CD4-positive, alpha-beta memory T cell (primary cell): ENCODE results near the gene DNAJC7. TPM values are rescaled to one million over a fixed set of nuclear protein-coding genes. Genes with fewer than 3 reads are reported as not detected.

Experiments
- CTCF ChIA-PET: fragments of 350-600 bp; sonication (Branson Sonifier 250); formaldehyde crosslinking; loops from one replicate; lab custom pipeline; 2021; ENCODE audit warnings: inconsistent platforms; ENCODE audit not compliant: partially characterized antibody; lab: Charles Lee
- POLR2A ChIA-PET: fragments of 350-600 bp; sonication (Branson Sonifier 250); formaldehyde crosslinking; loops from one replicate; lab custom pipeline; 2021; ENCODE audit not compliant: partially characterized antibody; lab: Charles Lee
- DNase-seq, 5 donors: peaks; one replicate each; pipeline versions ENCODE4 v3.0.0 to v3.0.0-alpha.2; 2020 to 2022; ENCODE audit warnings: mixed read lengths in 1 of 5
- H3K27ac ChIP-seq: one replicate; pipeline ENCODE4 v1.7.0; 2013; ENCODE audit warnings: low read depth, low read length
- H3K27me3 ChIP-seq: 2 replicates; pipeline ENCODE4 v1.7.0; 2013; ENCODE audit warnings: mild to moderate bottlenecking, low read length, moderate library complexity; ENCODE audit not compliant: insufficient read depth
- H3K36me3 ChIP-seq: 2 replicates; pipeline ENCODE4 v1.7.0; 2013; ENCODE audit warnings: mild to moderate bottlenecking, low read length, moderate library complexity; ENCODE audit not compliant: insufficient read depth
- H3K4me1 ChIP-seq: 2 replicates; pipeline ENCODE4 v1.7.0; 2013; ENCODE audit warnings: mild to moderate bottlenecking, low read length, moderate library complexity; ENCODE audit not compliant: insufficient read depth
- H3K4me3 ChIP-seq, 2 donors: one replicate each; pipeline ENCODE4 v1.7.0; 2013; ENCODE audit warnings: low read length in 2 of 2, mild to moderate bottlenecking in 1 of 2
- H3K9me3 ChIP-seq, 2 donors: one replicate each; pipeline ENCODE4 v1.7.0; 2013; ENCODE audit warnings: low read length in 2 of 2, control low read depth in 1 of 2; ENCODE audit not compliant: control insufficient read depth in 1 of 2
- H3K27ac Mint-ChIP-seq, 7 donors: one replicate each; pipeline ENCODE4 v1.8.0; 2020 to 2021; ENCODE audit warnings: mixed read lengths in 7 of 7, mild to moderate bottlenecking in 6 of 7, inconsistent platforms in 3 of 7, moderate library complexity in 3 of 7
- H3K27me3 Mint-ChIP-seq, 2 donors: one replicate each; pipeline ENCODE4 v1.8.0; 2020 to 2021; ENCODE audit warnings: mixed read lengths in 2 of 2
- H3K36me3 Mint-ChIP-seq, 2 donors: one replicate each; pipeline ENCODE4 v1.8.0; 2020 to 2021; ENCODE audit warnings: mixed read lengths in 2 of 2, inconsistent platforms in 1 of 2, mild to moderate bottlenecking in 1 of 2
- H3K4me1 Mint-ChIP-seq, 4 donors: one replicate each; pipeline ENCODE4 v1.8.0; 2020 to 2021; ENCODE audit warnings: mixed read lengths in 4 of 4, mild to moderate bottlenecking in 1 of 4
- H3K4me3 Mint-ChIP-seq, 8 donors: one replicate each; pipeline ENCODE4 v1.8.0; 2020 to 2021; ENCODE audit warnings: mixed read lengths in 8 of 8, mild to moderate bottlenecking in 7 of 8, moderate library complexity in 6 of 8, inconsistent platforms in 3 of 8
- H3K9me3 Mint-ChIP-seq, 8 donors: one replicate each; pipeline ENCODE4 v1.8.0; 2020 to 2021; ENCODE audit warnings: mixed read lengths in 8 of 8, mild to moderate bottlenecking in 5 of 8, inconsistent platforms in 3 of 8, moderate library complexity in 1 of 8
- intact Hi-C: fragments of 100-400 bp; cut with micrococcal nuclease; formaldehyde crosslinking; loops from one replicate; pipeline ENCODE4 v1.15.1; 2023
- polyA plus RNA-seq, 2 donors: library from polyadenylated mRNA; unstranded; fragments of 300-500 nt; fragmentation: Illumina TruSeq; gene quantifications; one replicate each; pipeline ENCODE4 v1.2.3, GENCODE V29; 2021
- total RNA-seq, 2 experiments: library from RNA; stranded (reverse); gene quantifications; one replicate each; pipeline ENCODE4 v1.2.3, GENCODE V29; 2021

The DNAJC7 gene
- total and polyA plus RNA-seq, 4 experiments from 2014 or later, result 45.2 to 112 (median 86.7) TPM

DNA sequence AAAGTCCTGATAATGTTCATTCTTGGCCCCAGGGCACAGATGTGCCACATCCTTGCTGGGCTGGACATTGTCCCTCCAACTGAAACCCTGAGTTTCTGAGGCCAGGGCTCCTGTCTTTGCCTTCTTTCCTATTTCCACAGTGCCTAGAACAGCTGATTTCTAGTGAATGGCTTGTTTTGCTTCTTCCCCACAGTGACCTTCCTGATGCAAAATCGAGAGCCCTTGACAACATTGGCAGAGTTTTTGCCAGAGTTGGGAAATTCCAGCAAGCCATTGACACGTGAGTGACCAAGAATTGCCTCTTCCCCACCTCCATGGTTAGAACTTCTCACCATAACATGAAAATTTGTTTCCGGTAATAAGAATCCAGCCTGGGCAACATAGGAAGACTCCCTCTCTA lies 72.3 kb downstream of the DNAJC7 start:
- no peaks in the 10 kb centered on the region for H3K4me1 Mint-ChIP-seq
- H3K4me3 Mint-ChIP-seq, result no peak overlapping the region
- H3K36me3 ChIP-seq, result no peaks in the 10 kb centered on the region
- POLR2A ChIA-PET, result no interaction called here
- H3K27me3 ChIP-seq, result no peaks in the 10 kb centered on the region
- H3K27me3 Mint-ChIP-seq, result no peaks in the 10 kb centered on the region
- DNase-seq, result no peak
- H3K9me3 Mint-ChIP-seq, result no peaks in the 10 kb centered on the region
- H3K4me1 ChIP-seq, result no peaks in the 10 kb centered on the region
- peak overlapping the region in 1 of 7 donors; percentile 48 for H3K27ac Mint-ChIP-seq
- CTCF ChIA-PET, result interaction anchor here (0.6 kb wide), 1 partner anchor 16 kb away, joined by 4 read pairs; no protein-coding TSS in a partner anchor
- no peak overlapping the region for H3K27ac ChIP-seq
- no peak overlapping the region for H3K4me3 ChIP-seq
- H3K9me3 ChIP-seq, result no peaks in the 10 kb centered on the region
- H3K36me3 Mint-ChIP-seq, result no peaks in the 10 kb centered on the region
- intact Hi-C loops, result no loop called here

DNA sequence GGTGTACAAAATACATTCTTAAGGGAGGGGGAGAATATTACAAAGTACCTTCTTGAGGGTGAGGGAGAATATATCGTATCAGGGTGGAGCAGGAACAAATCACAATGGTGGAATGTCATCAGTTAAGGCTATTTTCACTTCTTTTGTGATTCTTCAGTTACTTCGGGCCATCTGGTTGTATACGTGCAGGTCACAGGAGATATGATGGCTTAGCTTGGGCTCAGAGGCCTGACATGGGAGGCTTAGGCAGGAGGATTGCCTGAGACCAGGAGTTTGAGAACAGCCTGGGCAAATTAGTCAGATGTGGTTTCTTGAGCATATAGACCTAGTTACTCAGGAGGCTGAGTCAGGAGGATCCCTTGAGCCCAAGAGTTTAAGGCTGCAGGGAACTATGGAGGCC lies 73.7 kb downstream of the DNAJC7 start:
- ChIA-PET POLR2A (no interaction called here), CTCF (no interaction called here)
- no peaks in the 10 kb centered on the region for H3K36me3 ChIP-seq
- H3K27ac ChIP-seq, result no peak overlapping the region
- H3K4me1 ChIP-seq, result no peaks in the 10 kb centered on the region
- no peaks in the 10 kb centered on the region for H3K4me1 Mint-ChIP-seq
- intact Hi-C loops, result no loop called here
- H3K27ac Mint-ChIP-seq, result no peak overlapping the region
- H3K27me3 Mint-ChIP-seq, result no peaks in the 10 kb centered on the region
- no peaks in the 10 kb centered on the region for H3K9me3 Mint-ChIP-seq
- no peak overlapping the region for H3K4me3 Mint-ChIP-seq
- no peaks in the 10 kb centered on the region for H3K9me3 ChIP-seq
- no peaks in the 10 kb centered on the region for H3K27me3 ChIP-seq
- H3K4me3 ChIP-seq, result no peak overlapping the region
- DNase-seq, result no peak
- H3K36me3 Mint-ChIP-seq, result no peaks in the 10 kb centered on the region

DNA sequence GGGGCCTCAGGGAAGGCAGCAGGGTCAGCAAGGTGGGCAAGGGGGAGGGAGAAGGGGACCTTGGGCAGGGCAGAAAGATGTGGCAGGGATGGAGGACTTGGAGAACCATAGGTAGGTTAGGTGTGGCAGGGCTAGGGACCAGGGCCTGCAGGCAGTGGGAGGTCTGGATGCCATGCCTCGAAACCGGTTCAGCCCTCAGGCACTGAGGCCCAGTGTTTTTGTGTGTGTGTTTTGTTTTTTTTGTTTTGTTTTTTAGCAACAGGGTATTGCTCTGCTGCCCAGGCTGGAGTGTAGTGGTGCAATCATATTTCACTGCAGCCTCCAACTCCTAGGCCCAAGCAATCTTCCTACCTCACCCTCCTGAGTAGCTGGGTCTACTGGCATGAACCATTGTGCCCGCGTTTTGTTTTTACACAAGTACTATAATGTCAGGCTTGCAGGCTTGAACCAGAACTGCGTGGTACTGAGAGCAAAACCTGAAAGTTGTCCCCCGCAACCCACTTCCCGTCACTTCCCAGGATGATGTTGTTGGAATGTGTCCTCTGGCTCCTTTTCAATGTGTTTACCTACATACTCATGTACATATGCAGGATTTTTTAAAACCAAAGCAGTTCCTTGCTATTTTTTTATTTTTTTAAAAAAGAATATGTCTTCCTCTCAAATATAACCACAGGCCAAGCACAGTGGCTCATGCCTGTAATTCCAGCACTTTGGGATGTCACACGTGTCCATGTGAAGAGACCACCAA lies 74.4 kb downstream of the DNAJC7 start:
- ChIA-PET POLR2A (no interaction called here), CTCF (no interaction called here)
- H3K36me3 ChIP-seq, result no peaks in the 10 kb centered on the region
- Mint-ChIP-seq H3K4me1 (no peaks in the 10 kb centered on the region), H3K9me3 (no peaks in the 10 kb centered on the region), H3K27me3 (no peaks in the 10 kb centered on the region), H3K4me3 (no peak overlapping the region), H3K36me3 (no peaks in the 10 kb centered on the region), H3K27ac (no peak overlapping the region)
- no peak overlapping the region for H3K4me3 ChIP-seq
- H3K4me1 ChIP-seq, result no peaks in the 10 kb centered on the region
- no peaks in the 10 kb centered on the region for H3K27me3 ChIP-seq
- no peak overlapping the region for H3K27ac ChIP-seq
- intact Hi-C loops, result no loop called here
- no peaks in the 10 kb centered on the region for H3K9me3 ChIP-seq
- DNase-seq, result no peak

DNA sequence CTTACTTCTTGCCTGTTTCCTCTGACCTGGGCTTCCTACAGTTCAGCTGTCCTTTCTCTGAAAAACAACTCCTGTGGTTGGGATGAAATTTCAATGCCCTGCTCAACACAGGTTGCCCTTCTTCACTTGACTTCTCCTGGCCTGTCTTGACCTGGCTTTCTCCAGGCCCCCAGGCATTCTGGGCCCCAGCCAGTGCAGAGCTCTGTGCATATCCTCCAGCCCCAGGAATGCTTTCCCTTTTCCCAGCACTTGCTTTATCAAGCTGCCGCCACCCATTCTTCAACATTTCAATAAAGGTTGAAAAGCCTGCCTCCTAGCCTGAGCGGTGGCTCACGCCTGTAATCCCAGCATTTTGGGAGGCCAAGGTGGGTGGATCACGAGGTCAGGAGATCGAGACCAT lies 76.1 kb downstream of the DNAJC7 start:
- H3K36me3 Mint-ChIP-seq, result no peaks in the 10 kb centered on the region
- H3K9me3 Mint-ChIP-seq, result no peaks in the 10 kb centered on the region
- H3K27ac ChIP-seq, result no peak overlapping the region
- H3K27me3 ChIP-seq, result no peaks in the 10 kb centered on the region
- no peak for DNase-seq
- intact Hi-C loops, result no loop called here
- H3K4me3 ChIP-seq, result no peak overlapping the region
- H3K27me3 Mint-ChIP-seq, result no peaks in the 10 kb centered on the region
- no peaks in the 10 kb centered on the region for H3K4me1 ChIP-seq
- CTCF ChIA-PET, result no interaction called here
- H3K4me3 Mint-ChIP-seq, result no peak overlapping the region
- no peaks in the 10 kb centered on the region for H3K4me1 Mint-ChIP-seq
- no peaks in the 10 kb centered on the region for H3K36me3 ChIP-seq
- POLR2A ChIA-PET, result no interaction called here
- H3K27ac Mint-ChIP-seq, result peak overlapping the region in 1 of 7 donors; percentile 52
- H3K9me3 ChIP-seq, result no peaks in the 10 kb centered on the region

DNA sequence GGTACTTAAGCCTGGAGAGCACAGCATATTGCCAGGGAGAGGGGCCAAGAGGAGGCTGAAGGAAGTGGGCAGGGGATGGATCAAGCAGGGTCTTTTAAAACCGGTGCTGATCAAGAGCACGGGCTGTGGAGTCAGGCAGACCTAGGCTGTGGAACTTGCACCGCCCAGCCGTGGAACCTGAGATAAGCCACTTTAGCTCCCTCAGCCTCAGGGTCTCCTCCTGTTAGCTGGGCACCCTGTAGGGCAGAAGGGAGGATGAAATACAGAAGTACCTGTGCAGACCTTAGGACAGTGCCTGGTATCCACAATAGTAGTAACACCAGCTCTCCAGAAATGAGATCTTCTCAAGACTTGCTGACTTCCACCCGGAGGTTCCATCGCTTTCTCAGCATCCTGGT lies 77.5 kb downstream of the DNAJC7 start:
- intact Hi-C loops, result no loop called here
- Mint-ChIP-seq H3K4me1 (no peaks in the 10 kb centered on the region), H3K9me3 (no peaks in the 10 kb centered on the region), H3K36me3 (no peaks in the 10 kb centered on the region), H3K27me3 (no peaks in the 10 kb centered on the region), H3K4me3 (no peak overlapping the region), H3K27ac (no peak overlapping the region)
- Histone ChIP-seq H3K36me3 (no peaks in the 10 kb centered on the region), H3K27me3 (no peaks in the 10 kb centered on the region), H3K4me1 (no peaks in the 10 kb centered on the region), H3K27ac (no peak overlapping the region), H3K9me3 (no peaks in the 10 kb centered on the region), H3K4me3 (no peak overlapping the region)
- ChIA-PET POLR2A (interaction anchor here (1.3 kb wide), 1 partner anchor 9 kb away, joined by 4 read pairs; the partner anchor contains the start of gene ODAD4), CTCF (no interaction called here)
- no peak for DNase-seq

DNA sequence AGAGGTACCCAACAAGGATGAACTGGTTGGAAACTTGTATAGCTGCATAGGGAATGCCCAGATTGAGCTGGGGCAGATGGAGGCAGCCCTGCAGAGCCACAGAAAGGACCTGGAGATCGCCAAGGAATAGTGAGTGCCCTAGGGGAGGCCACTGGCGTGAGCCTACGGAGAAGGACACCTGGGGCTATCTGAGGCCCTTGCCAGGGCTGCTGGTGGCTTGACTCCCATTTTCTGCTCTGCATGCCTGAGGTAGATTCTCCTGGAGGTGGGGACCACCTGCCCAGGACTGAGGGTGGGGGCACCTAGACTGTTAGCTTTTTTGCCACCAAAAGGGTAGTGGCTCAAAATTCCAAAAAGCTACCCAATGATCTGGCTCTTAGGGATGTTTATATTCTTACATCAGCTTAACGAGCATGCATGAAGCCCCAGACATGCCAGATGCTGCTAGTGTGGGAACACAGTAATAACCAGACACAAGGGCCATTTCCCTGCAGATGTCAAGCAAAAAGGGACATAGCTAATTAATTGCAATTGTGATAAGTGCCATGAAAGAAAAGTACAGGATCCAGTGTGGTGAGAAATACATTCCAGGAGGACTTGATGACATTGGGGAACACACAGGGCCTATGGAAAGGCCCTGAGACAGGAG lies 78.1 kb downstream of the DNAJC7 start:
- Histone ChIP-seq H3K9me3 (no peaks in the 10 kb centered on the region), H3K27me3 (no peaks in the 10 kb centered on the region), H3K36me3 (no peaks in the 10 kb centered on the region), H3K27ac (no peak overlapping the region), H3K4me1 (no peaks in the 10 kb centered on the region), H3K4me3 (no peak overlapping the region)
- intact Hi-C loops, result no loop called here
- H3K9me3 Mint-ChIP-seq, result no peaks in the 10 kb centered on the region
- no peaks in the 10 kb centered on the region for H3K27me3 Mint-ChIP-seq
- no peak overlapping the region for H3K4me3 Mint-ChIP-seq
- no peaks in the 10 kb centered on the region for H3K36me3 Mint-ChIP-seq
- ChIA-PET POLR2A (interaction anchor here (1.3 kb wide), 1 partner anchor 9 kb away, joined by 4 read pairs; the partner anchor contains the start of gene ODAD4), CTCF (no interaction called here)
- DNase-seq, result no peak
- H3K4me1 Mint-ChIP-seq, result no peaks in the 10 kb centered on the region
- no peak overlapping the region for H3K27ac Mint-ChIP-seq

DNA sequence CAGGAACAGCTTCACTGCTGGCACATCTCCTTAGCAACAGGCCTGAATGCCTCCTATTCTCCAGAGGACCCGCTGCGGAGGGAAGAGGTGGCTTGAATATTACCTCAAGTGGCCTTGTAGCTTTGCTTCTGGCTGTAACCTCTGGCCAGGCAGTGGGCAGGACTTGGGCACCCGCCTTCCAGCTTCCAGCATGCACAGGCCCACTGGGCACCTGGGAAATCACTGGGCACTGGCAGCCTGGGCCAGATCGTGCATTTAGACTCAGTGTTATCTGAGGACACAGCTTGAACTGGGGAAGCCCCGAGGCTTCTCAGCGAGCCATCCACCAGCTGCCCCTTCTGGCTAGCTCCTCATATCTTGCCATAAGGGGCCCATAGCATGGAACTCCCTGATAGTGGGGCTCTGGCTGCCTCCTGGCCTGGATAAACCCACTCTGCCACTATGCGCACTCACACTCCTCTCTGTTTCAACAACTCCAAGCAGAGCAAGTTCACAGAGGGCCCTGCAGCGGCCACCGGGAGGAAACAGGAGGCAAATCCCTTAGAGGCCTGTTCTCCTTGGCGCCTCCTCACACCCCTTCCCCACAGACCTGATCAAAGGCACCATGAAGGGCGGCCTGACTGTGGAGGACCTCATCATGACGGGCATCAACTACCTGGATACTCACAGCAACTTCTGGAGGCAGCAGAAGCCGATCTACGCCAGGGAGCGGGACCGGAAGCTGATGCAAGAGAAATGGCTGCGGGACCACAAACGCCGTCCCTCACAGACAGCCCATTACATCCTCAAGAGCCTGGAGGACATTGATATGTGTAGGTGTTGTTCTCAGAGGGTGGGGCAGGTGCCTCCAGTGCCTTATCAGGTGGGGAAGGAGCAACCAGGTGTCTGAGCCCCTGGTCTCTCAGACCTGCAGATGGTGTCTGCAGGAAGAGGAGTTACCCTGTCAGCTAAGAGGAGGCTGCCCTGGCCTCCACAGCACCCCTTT lies 79.0 kb downstream of the DNAJC7 start:
- DNase-seq, result no peak
- H3K4me3 ChIP-seq, result no peak overlapping the region
- intact Hi-C loops, result no loop called here
- H3K27me3 Mint-ChIP-seq, result no peaks in the 10 kb centered on the region
- H3K4me1 Mint-ChIP-seq, result no peaks in the 10 kb centered on the region
- no peaks in the 10 kb centered on the region for H3K4me1 ChIP-seq
- ChIA-PET CTCF (interaction anchor here (1.3 kb wide), 1 partner anchor 25 kb away, joined by 5 read pairs; no protein-coding TSS in a partner anchor), POLR2A (interaction anchor here (0.6 to 1.3 kb wide), 2 partner anchors 8 to 306 kb away, joined by 3 to 4 read pairs; partner anchors contain the start of gene ODAD4)
- H3K27ac Mint-ChIP-seq, result peak overlapping the region in 2 of 7 donors; percentile 23
- no peaks in the 10 kb centered on the region for H3K9me3 ChIP-seq
- no peak overlapping the region for H3K27ac ChIP-seq
- no peak overlapping the region for H3K4me3 Mint-ChIP-seq
- H3K36me3 Mint-ChIP-seq, result no peaks in the 10 kb centered on the region
- no peaks in the 10 kb centered on the region for H3K9me3 Mint-ChIP-seq
- no peaks in the 10 kb centered on the region for H3K36me3 ChIP-seq
- H3K27me3 ChIP-seq, result no peaks in the 10 kb centered on the region
